ENCODE results near the gene SNX14. TPM values are rescaled to one million over a fixed set of nuclear protein-coding genes. Genes with fewer than 3 reads are reported as not detected.

SNX14 gene
- total and polyA plus RNA-seq, 2 of the 13 experiments (the other 11 are each of a cell fraction or from before 2014, with no cell fraction given), result 83.5 to 112 TPM

DNA sequence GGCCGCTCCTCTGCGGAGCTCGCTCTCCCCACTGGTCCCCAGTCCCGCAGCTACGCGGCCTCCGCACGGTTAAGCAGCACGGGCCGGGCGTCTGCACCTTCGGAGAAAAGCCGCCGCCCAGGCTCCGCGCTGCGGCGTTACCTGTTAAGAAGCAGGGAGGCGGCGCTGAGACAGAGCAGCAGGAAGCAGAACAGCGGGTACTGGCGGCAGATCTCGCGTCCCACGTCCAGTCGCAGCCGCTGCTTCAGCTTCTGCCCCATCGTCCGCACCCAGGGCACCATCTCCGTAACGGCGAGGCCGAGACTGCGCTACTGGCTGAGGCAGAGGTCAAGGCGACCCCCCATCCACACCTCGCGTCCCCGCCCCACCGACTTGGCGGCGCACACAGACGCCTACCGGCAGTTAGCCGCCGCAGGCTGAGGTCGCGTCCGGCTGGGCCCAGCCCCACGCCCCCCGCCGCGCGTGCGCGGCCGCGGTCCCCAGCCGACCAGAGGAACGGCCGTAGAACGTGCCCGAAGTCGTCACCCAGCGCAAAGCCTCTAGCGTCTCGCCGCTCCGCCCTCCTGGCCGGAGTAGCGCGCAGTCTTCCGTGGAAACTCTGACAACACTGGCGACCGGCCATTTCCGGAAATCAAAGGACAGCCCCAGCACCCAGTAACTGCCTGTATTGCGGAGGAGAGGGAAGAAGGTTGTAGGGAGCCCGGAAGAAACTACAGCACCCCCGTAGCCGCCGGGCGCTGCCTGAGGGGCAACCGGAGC lies at the start of gene SNX14 (continued):
- no peak for TF ChIP-seq TEAD2 (CRISPR knock-in tag; IDR thresholded peaks at IDR 0.05)
- TF ChIP-seq CBX2 (IDR thresholded peaks at IDR 0.05; ENCODE audit: low read depth, low read length), result no peak
- TF ChIP-seq CBX2 (CRISPR knock-in tag; IDR thresholded peaks at IDR 0.05; ENCODE audit: low read depth), result no peak
- TF ChIP-seq, protein P1, sequence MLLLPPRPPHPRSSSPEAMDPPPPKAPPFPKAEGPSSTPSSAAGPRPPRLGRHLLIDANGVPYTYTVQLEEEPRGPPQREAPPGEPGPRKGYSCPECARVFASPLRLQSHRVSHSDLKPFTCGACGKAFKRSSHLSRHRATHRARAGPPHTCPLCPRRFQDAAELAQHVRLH (CRISPR knock-in tag; IDR thresholded peaks at IDR 0.05; ENCODE audit: borderline replicate concordance, low read depth), result no peak
- TF ChIP-seq KDM5A (IDR thresholded peaks at IDR 0.05; ENCODE audit: borderline replicate concordance, low read length), result peak; percentile 49; the same call in 1 of the 2 replicates
- no peak for TF ChIP-seq ATF1 (CRISPR knock-in tag; IDR thresholded peaks at IDR 0.05)
- no peak for TF ChIP-seq POLR2AphosphoS2 (IDR thresholded peaks at IDR 0.05; ENCODE audit: low read depth, low read length)
- TF ChIP-seq, protein P2, sequence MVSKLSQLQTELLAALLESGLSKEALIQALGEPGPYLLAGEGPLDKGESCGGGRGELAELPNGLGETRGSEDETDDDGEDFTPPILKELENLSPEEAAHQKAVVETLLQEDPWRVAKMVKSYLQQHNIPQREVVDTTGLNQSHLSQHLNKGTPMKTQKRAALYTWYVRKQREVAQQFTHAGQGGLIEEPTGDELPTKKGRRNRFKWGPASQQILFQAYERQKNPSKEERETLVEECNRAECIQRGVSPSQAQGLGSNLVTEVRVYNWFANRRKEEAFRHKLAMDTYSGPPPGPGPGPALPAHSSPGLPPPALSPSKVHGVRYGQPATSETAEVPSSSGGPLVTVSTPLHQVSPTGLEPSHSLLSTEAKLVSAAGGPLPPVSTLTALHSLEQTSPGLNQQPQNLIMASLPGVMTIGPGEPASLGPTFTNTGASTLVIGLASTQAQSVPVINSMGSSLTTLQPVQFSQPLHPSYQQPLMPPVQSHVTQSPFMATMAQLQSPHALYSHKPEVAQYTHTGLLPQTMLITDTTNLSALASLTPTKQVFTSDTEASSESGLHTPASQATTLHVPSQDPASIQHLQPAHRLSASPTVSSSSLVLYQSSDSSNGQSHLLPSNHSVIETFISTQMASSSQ (IDR thresholded peaks at IDR 0.05; ENCODE audit: low read depth), result no peak
- TF ChIP-seq, protein P2 (CRISPR knock-in tag; IDR thresholded peaks at IDR 0.05; ENCODE audit: borderline replicate concordance), result peak; percentile 75; the same call in 1 of the 2 replicates
- TF ChIP-seq TARDBP (CRISPR knock-in tag; IDR thresholded peaks at IDR 0.05), result no peak
- no peak for TF ChIP-seq HOXA7 (CRISPR knock-in tag; IDR thresholded peaks at IDR 0.05)
- peak; percentile 77 for TF ChIP-seq HES4 (CRISPR knock-in tag; IDR thresholded peaks at IDR 0.05; ENCODE audit: borderline replicate concordance)
- no peak for TF ChIP-seq SP1 (IDR thresholded peaks at IDR 0.05)
- no peak; the same call in 1 of the 2 replicates for TF ChIP-seq SP1 (CRISPR knock-in tag; IDR thresholded peaks at IDR 0.05)
- 0 out of 2 replicates have a peak, but pooled peaks have one; percentile 39 for TF ChIP-seq CC2D1A (CRISPR knock-in tag; IDR thresholded peaks at IDR 0.05)
- TF ChIP-seq ZNF768 (CRISPR knock-in tag; IDR thresholded peaks at IDR 0.05), result peak; percentile 40
- no peak for TF ChIP-seq ZNF737 (CRISPR knock-in tag; IDR thresholded peaks at IDR 0.05; ENCODE audit: borderline replicate concordance)
- TF ChIP-seq ZFX (CRISPR knock-in tag; IDR thresholded peaks at IDR 0.05; ENCODE audit: low read depth), result peak; percentile 96
- TF ChIP-seq HNRNPH1 (optimal IDR thresholded peaks at IDR 0.05; ENCODE audit: low read depth, low read length), result no peak
- TF ChIP-seq, protein P3, sequence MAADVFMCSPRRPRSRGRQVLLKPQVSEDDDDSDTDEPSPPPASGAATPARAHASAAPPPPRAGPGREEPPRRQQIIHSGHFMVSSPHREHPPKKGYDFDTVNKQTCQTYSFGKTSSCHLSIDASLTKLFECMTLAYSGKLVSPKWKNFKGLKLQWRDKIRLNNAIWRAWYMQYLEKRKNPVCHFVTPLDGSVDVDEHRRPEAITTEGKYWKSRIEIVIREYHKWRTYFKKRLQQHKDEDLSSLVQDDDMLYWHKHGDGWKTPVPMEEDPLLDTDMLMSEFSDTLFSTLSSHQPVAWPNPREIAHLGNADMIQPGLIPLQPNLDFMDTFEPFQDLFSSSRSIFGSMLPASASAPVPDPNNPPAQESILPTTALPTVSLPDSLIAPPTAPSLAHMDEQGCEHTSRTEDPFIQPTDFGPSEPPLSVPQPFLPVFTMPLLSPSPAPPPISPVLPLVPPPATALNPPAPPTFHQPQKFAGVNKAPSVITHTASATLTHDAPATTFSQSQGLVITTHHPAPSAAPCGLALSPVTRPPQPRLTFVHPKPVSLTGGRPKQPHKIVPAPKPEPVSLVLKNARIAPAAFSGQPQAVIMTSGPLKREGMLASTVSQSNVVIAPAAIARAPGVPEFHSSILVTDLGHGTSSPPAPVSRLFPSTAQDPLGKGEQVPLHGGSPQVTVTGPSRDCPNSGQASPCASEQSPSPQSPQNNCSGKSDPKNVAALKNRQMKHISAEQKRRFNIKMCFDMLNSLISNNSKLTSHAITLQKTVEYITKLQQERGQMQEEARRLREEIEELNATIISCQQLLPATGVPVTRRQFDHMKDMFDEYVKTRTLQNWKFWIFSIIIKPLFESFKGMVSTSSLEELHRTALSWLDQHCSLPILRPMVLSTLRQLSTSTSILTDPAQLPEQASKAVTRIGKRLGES (CRISPR knock-in tag; IDR thresholded peaks at IDR 0.05; ENCODE audit: borderline replicate concordance), result no peak; the same call in 1 of the 2 replicates
- no peak for TF ChIP-seq MBNL3 (CRISPR knock-in tag; conservative IDR thresholded peaks at IDR 0.05)
- TF ChIP-seq ONECUT2 (CRISPR knock-in tag; IDR thresholded peaks at IDR 0.05), result no peak
- TF ChIP-seq, protein P4, sequence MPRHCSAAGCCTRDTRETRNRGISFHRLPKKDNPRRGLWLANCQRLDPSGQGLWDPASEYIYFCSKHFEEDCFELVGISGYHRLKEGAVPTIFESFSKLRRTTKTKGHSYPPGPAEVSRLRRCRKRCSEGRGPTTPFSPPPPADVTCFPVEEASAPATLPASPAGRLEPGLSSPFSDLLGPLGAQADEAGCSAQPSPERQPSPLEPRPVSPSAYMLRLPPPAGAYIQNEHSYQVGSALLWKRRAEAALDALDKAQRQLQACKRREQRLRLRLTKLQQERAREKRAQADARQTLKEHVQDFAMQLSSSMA (CRISPR knock-in tag; IDR thresholded peaks at IDR 0.05), result no peak
- TF ChIP-seq BRCA1 (CRISPR knock-in tag; IDR thresholded peaks at IDR 0.05), result no peak

Data from HepG2 (cell line).